ENCODE results near the gene MAML3.
A peak's percentile ranks its signal among the peaks of the same experiment; 100 is the strongest.

The MAML3 gene

DNA sequence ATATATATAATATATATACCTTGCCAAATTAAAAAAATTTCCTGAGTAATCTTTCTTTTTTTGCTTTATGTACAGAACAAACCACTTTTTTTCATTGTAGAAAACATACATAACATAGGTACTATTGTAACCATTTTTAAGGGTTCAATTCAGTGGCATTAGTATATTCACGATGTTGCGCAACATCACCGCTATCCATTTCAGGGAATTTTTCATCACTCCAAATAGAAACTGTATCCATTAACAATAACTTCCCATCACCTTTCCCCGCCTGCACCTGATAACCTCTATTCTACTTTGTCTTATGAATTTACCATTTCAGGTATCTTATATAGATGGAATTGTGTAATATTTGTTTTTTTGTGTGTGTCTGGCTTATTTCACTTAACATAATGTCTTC is 363.7 kb downstream of the MAML3 start:
- no peak for DNase-seq
- H3K9me3 Mint-ChIP-seq = no peaks in the 10 kb centered on the region
- peaks cover 43% of the 10 kb centered on the region for H3K36me3 Mint-ChIP-seq (ENCODE audit: low read depth)
- TF ChIP-seq CTCF (IDR thresholded peaks at IDR 0.05) = no peak
- H3K4me3 Mint-ChIP-seq = no peak overlapping the region
- H3K27ac Mint-ChIP-seq = no peak overlapping the region
- peaks cover 3% of the 10 kb centered on the region for H3K27me3 Mint-ChIP-seq (ENCODE audit: low read depth, poor library complexity)
- H3K4me1 Mint-ChIP-seq = peaks cover 59% of the 10 kb centered on the region

DNA sequence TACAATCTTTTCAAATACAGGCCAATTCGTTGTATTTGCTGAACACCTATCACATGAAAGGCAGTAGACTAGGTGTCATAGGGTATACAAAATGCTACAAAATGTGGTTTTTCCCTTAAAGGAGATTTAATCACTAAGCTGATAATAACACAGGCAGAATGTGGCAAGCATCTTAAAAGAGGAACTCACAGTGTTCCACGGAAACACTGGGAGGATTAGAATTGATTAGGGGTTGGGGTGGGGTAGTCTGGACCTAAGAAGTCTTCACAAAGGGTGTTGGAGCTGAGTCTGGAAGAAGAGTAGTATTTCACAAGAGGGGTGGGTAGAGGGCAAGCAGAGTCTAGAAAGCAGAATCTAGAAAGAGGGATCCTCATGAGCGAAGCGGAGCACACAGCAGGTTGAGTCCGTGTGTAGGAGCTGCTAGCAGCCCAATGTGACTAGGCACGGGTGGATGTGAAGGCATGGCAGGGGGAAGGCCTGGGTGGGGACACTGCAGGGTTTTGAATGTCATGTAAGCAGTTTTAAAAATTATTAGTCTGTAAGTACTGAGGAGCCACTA is 364.8 kb downstream of the MAML3 start:
- TF ChIP-seq CTCF (IDR thresholded peaks at IDR 0.05) = no peak
- no peaks in the 10 kb centered on the region for H3K9me3 Mint-ChIP-seq
- no peak for DNase-seq
- H3K4me1 Mint-ChIP-seq = peaks cover 57% of the 10 kb centered on the region
- H3K27ac Mint-ChIP-seq = no peak overlapping the region
- H3K36me3 Mint-ChIP-seq (ENCODE audit: low read depth) = peaks cover 37% of the 10 kb centered on the region
- H3K27me3 Mint-ChIP-seq (ENCODE audit: low read depth, poor library complexity) = peaks cover 3% of the 10 kb centered on the region
- no peak overlapping the region for H3K4me3 Mint-ChIP-seq

DNA sequence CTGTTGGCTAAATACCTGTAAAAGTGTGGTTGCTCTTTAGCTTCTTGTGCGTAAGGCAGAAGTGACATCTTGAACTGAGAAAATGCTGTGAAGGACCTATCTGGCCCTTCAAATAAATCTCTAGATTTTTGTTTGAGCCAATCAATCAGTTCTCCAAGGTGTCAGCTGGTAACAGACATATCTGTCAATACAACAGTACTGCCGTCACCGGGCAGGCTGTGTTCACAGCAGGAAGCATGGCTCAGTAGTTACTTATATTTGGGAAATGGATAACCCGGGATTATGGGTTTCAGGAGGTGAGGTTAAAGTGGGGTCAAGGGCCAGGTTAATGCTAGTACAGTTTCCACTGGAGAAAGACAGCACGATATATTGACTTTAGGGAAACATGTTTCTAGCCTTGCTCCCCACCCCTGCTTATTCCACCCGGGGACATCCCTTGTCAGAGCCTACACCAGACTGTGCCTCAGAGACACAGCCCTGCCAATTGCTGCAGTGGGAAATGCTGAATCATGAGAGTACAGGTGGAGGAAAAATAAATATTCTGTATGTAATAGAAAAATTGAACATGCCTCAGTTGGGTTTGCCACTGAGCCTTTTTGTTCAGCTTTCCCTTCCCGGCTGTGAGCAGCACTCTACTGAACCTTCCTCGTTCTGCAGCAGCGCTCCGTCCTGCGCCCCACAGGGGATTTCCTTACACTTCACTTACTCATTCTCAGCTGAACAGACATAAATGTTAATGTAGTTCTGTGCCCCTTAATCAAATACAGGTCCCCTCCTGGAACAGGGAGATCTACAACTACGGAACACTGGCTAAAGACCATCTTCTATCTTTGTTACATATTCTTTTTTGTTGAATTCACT is 367.3 kb downstream of the MAML3 start:
- DNase-seq = no peak
- Mint-ChIP-seq H3K4me3 (peak overlapping the region; percentile 26), H3K4me1 (peaks cover 76% of the 10 kb centered on the region), H3K27me3 (ENCODE audit: low read depth, poor library complexity) (peaks cover 3% of the 10 kb centered on the region), H3K27ac (peak overlapping the region; percentile 98), H3K36me3 (ENCODE audit: low read depth) (peaks cover 24% of the 10 kb centered on the region), H3K9me3 (no peaks in the 10 kb centered on the region)
- TF ChIP-seq CTCF (IDR thresholded peaks at IDR 0.05) = no peak

DNA sequence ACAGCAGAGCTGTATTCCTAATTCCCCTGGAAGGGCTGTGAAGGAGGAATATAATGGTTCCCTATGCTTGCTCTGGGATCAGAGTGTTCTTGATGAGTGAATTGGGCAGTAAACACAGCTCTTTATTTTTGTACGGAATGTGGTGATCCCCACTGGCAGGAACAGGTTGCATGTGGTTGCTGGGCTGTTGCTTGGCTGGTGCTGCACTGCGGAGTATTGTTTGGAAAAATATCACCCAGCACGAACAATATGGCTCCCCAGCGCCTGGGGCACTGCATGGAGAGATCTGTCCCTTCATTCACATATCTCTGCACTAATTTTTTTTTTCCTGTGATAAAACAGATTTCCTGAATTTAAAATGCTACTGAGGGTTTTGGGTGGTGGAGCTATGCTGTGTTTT is 368.6 kb downstream of the MAML3 start:
- Mint-ChIP-seq H3K9me3 (no peaks in the 10 kb centered on the region), H3K36me3 (ENCODE audit: low read depth) (peaks cover 18% of the 10 kb centered on the region), H3K4me3 (no peak overlapping the region), H3K4me1 (peaks cover 80% of the 10 kb centered on the region), H3K27ac (peak overlapping the region; percentile 98), H3K27me3 (ENCODE audit: low read depth, poor library complexity) (peaks cover 3% of the 10 kb centered on the region)
- no peak for TF ChIP-seq CTCF (IDR thresholded peaks at IDR 0.05)
- no peak for DNase-seq

GRCh38 chr4:139783741-139784484 is 370.1 kb downstream of the MAML3 start:
- no peak overlapping the region for H3K4me3 Mint-ChIP-seq
- no peaks in the 10 kb centered on the region for H3K9me3 Mint-ChIP-seq
- H3K36me3 Mint-ChIP-seq (ENCODE audit: low read depth) = peaks cover 15% of the 10 kb centered on the region
- peak overlapping the region; percentile 97 for H3K27ac Mint-ChIP-seq
- no peak for DNase-seq
- no peaks in the 10 kb centered on the region for H3K27me3 Mint-ChIP-seq (ENCODE audit: low read depth, poor library complexity)
- H3K4me1 Mint-ChIP-seq = peaks cover 71% of the 10 kb centered on the region
- TF ChIP-seq CTCF (IDR thresholded peaks at IDR 0.05) = no peak
